HAP-1 (cell line): ENCODE data around the gene APOD.

Experiments used
- DNase-seq, 2 experiments: peaks; one replicate each; pipeline ENCODE4 v3.0.0-alpha.2; 2016 to 2020; ENCODE audit warnings: low spot score in 2 of 2
- H3K27me3 ChIP-seq: fragments of 250-450 bp; sonication (Bioruptor Pico); 2 replicates; pipeline ENCODE4 v1.5.1; 2020; ENCODE audit warnings: low read depth, mild to moderate bottlenecking, moderate library complexity
- H3K36me3 ChIP-seq: fragments of 250-450 bp; sonication (Bioruptor Pico); replicated peaks from 2 replicates; pipeline ENCODE4 v1.5.1; 2020; ENCODE audit warnings: mild to moderate bottlenecking
- H3K4me1 ChIP-seq: fragments of 250-450 bp; sonication (Bioruptor Pico); 2 replicates; pipeline ENCODE4 v1.5.1; 2020; ENCODE audit warnings: mild to moderate bottlenecking
- H3K4me3 ChIP-seq: fragments of 250-450 bp; sonication (Bioruptor Pico); 2 replicates; pipeline ENCODE4 v1.5.1; 2020; ENCODE audit warnings: mild to moderate bottlenecking, moderate library complexity
- H3K9me3 ChIP-seq: fragments of 250-450 bp; sonication (Bioruptor Pico); 2 replicates; pipeline ENCODE4 v1.5.1; 2020; ENCODE audit warnings: mild to moderate bottlenecking, moderate library complexity
- in situ Hi-C: fragments of 300-500 bp; cut with MboI; formaldehyde crosslinking; loops from 3 replicates; pipeline ENCODE4 v1.14.3; 2020; ENCODE audit warnings: low sequenced_read_pairs, inconsistent platforms, mixed read lengths

APOD gene

DNA sequence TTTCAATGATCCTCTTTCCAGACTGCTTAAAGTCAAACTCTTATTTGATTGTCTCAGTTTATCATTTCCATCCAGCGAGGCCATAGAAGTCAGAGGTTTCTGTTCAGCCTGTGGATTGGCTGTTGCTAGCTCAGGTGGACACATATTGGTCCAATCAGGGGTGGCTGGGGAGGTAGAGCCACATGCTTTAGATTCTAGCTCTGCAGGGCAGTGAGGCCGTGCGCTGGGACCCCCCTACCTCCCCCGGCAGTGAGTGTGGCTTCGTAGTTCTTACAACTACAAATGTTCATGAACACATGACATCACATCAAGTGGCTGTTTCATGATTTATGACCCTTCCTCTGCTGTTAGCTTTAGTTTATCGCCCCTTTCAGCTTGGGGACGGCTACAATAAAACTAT is 18.0 kb downstream of the APOD start:
- DNase-seq = no peak
- no peak overlapping the region for H3K4me3 ChIP-seq
- in situ Hi-C loops = no loop called here
- H3K27me3 ChIP-seq = no peaks in the 10 kb centered on the region
- no peaks in the 10 kb centered on the region for H3K36me3 ChIP-seq
- H3K4me1 ChIP-seq = no peaks in the 10 kb centered on the region; the same call in 1 of the 2 replicates
- no peaks in the 10 kb centered on the region for H3K9me3 ChIP-seq

DNA sequence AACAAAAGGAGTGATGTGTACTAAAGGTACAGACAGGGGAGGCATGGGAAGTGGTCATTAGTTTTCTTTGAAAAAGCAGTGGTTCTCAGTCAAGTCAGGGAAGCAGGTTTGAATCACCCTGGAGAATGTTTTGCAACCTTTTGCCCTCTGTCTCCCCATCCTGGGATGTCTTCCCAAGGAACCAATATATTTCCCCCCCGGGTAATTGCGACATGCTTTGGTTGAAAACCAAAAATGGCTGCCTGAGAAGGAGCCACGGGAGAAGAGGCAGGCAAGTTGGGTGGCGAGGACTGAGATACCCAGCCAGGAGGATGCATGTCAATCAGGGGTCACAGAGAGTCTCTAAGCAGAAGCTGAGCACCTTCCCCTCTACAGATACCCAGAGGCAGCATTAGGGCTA is 20.4 kb downstream of the APOD start:
- Histone ChIP-seq H3K36me3 (no peaks in the 10 kb centered on the region), H3K4me3 (no peak overlapping the region), H3K9me3 (no peaks in the 10 kb centered on the region), H3K4me1 (no peaks in the 10 kb centered on the region; the same call in 1 of the 2 replicates), H3K27me3 (no peaks in the 10 kb centered on the region)
- in situ Hi-C loops = no loop called here
- no peak for DNase-seq

- Histone ChIP-seq H3K9me3 (no peaks in the 10 kb centered on the region), H3K27me3 (0 out of 2 replicates have a peak, but pooled peaks cover 2% of the 10 kb centered on the region), H3K36me3 (no peaks in the 10 kb centered on the region), H3K4me3 (no peak overlapping the region), H3K4me1 (no peaks in the 10 kb centered on the region; the same call in 1 of the 2 replicates)
- in situ Hi-C loops = no loop called here
- DNase-seq = no peak
Measured at GRCh38 chr3:195559723-195560409, 23.9 kb downstream of the APOD start.

- DNase-seq = peak in 1 of 2 experiments; percentile 31
- no peaks in the 10 kb centered on the region; the same call in 1 of the 2 replicates for H3K4me1 ChIP-seq
- H3K9me3 ChIP-seq = no peaks in the 10 kb centered on the region
- H3K27me3 ChIP-seq = 0 out of 2 replicates have a peak, but pooled peaks cover 2% of the 10 kb centered on the region
- H3K4me3 ChIP-seq = no peak overlapping the region
- in situ Hi-C loops = no loop called here
- H3K36me3 ChIP-seq = no peaks in the 10 kb centered on the region
Measured at GRCh38 chr3:195558602-195559001, 25.1 kb downstream of the APOD start.

DNA sequence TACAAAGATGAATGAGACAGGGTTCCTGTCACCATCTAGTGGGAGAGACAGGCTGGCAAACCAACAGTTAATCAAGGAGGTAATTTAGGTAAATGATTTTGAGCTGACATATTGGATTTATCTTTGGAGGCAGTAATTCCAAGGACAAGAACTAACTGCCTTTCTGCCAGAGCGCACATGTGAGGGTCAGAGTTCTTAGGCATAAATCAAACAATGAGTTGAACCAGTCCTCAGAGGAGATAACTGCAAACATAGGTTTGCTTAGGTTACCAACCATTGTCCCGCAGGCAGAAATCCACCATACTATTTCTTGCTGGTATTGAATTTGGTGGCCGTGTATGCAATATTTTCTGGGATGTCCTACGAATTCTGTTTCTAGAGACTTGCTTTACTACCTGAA is 26.4 kb downstream of the APOD start:
- in situ Hi-C loops = no loop called here
- no peak for DNase-seq
- no peaks in the 10 kb centered on the region for H3K9me3 ChIP-seq
- H3K4me1 ChIP-seq = no peaks in the 10 kb centered on the region; the same call in 1 of the 2 replicates
- no peak overlapping the region for H3K4me3 ChIP-seq
- 0 out of 2 replicates have a peak, but pooled peaks cover 2% of the 10 kb centered on the region for H3K27me3 ChIP-seq
- no peaks in the 10 kb centered on the region for H3K36me3 ChIP-seq

DNA sequence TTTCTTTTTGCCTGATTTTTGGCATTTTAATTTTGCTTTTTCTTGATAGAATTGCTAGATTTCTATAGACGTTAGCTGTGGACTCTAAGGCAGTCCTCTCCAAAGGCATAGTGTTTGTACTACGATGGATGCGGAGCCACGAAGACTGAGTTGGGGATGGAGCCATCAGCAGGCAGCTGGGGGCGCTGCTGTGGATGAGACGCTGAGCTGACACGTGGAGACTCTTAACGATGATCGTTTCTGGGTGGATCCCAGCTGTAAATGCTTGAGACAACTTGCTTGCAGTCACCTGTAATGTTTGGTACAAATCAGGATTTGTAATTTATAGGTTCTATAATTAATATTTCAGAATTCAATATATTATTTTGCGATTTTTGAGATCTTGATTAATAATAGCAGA is 27.4 kb downstream of the APOD start:
- Histone ChIP-seq H3K27me3 (0 out of 2 replicates have a peak, but pooled peaks cover 2% of the 10 kb centered on the region), H3K36me3 (no peaks in the 10 kb centered on the region), H3K4me1 (no peaks in the 10 kb centered on the region; the same call in 1 of the 2 replicates), H3K9me3 (no peaks in the 10 kb centered on the region), H3K4me3 (no peak overlapping the region)
- peak in 1 of 2 experiments; percentile 39 for DNase-seq
- in situ Hi-C loops = no loop called here

GRCh38 chr3:195555110-195555509 is 28.6 kb downstream of the APOD start:
- in situ Hi-C loops = no loop called here
- Histone ChIP-seq H3K9me3 (no peaks in the 10 kb centered on the region), H3K4me3 (no peak overlapping the region), H3K36me3 (no peaks in the 10 kb centered on the region), H3K27me3 (0 out of 2 replicates have a peak, but pooled peaks cover 2% of the 10 kb centered on the region), H3K4me1 (no peaks in the 10 kb centered on the region; the same call in 1 of the 2 replicates)
- no peak for DNase-seq

GRCh38 chr3:195554458-195554857 is 29.3 kb downstream of the APOD start:
- Histone ChIP-seq H3K36me3 (no peaks in the 10 kb centered on the region), H3K9me3 (no peaks in the 10 kb centered on the region), H3K4me3 (no peak overlapping the region), H3K27me3 (peaks cover 2% of the 10 kb centered on the region; the same call in 1 of the 2 replicates), H3K4me1 (no peaks in the 10 kb centered on the region; the same call in 1 of the 2 replicates)
- in situ Hi-C loops = no loop called here
- DNase-seq = no peak

DNA sequence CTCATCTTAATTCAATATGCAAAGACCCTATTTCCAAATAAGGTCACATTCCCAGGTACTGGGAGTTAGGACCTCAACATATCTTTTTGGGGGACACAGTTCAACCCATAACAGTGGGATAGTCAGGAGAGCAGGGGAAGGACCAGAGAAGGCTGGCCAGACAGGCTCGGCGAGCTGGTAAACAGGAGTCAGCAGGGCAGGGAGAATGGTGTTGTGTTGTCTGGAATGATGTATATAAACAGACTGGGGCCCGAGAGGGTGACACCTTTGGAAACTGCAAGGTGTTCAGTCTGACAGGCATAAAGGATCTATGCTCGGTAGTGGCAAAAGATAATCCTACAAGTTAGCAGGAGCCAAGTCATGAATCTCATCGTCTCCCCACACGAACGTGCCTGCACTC is 30.5 kb downstream of the APOD start:
- Histone ChIP-seq H3K27me3 (peaks cover 2% of the 10 kb centered on the region; the same call in 1 of the 2 replicates), H3K4me1 (peaks cover 12% of the 10 kb centered on the region), H3K9me3 (no peaks in the 10 kb centered on the region), H3K36me3 (no peaks in the 10 kb centered on the region), H3K4me3 (no peak overlapping the region)
- in situ Hi-C loops = no loop called here
- DNase-seq = no peak

DNA sequence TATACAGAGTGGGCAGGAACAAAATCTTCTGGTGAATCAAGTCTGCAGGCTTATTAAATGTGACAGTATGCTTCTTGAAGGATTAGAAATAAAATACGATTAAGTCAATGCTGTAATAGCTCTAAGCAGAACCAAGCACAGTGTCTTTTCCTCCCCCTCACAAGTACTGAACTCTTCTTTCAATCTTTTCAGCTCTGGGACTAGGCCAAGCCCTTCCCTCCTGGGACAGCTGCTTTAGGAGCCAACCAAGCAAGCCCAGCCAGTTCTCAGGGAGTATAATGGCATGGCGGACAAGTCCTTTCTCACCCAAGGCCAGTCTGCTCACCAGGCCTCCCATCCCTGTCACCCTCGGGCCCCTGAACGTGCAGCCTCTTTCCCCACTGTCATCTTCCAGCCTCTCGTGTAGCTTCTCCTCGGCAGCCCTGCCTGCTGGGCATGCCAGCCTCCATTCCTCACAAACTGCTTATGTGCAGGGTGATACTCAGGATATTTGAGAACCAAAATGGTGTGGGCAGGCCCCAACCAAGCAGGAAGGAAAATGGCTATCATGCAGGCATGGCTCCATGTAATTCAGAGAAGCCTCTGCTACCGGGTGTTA is 32.3 kb downstream of the APOD start:
- Histone ChIP-seq H3K36me3 (no peaks in the 10 kb centered on the region), H3K27me3 (peaks cover 2% of the 10 kb centered on the region; the same call in 1 of the 2 replicates), H3K4me1 (peaks cover 18% of the 10 kb centered on the region), H3K4me3 (no peak overlapping the region), H3K9me3 (no peaks in the 10 kb centered on the region)
- DNase-seq = no peak
- in situ Hi-C loops = no loop called here

GRCh38 chr3:195550723-195551122 is 33.0 kb downstream of the APOD start:
- Histone ChIP-seq H3K9me3 (no peaks in the 10 kb centered on the region), H3K36me3 (no peaks in the 10 kb centered on the region), H3K27me3 (peaks cover 2% of the 10 kb centered on the region; the same call in 1 of the 2 replicates), H3K4me1 (peaks cover 18% of the 10 kb centered on the region), H3K4me3 (no peak overlapping the region)
- in situ Hi-C loops = no loop called here
- DNase-seq = no peak

GRCh38 chr3:195549931-195550519 is 33.7 kb downstream of the APOD start:
- H3K9me3 ChIP-seq = no peaks in the 10 kb centered on the region
- H3K36me3 ChIP-seq = no peaks in the 10 kb centered on the region
- H3K27me3 ChIP-seq = peaks cover under 1% of the 10 kb centered on the region; the same call in 1 of the 2 replicates
- H3K4me3 ChIP-seq = no peak overlapping the region
- H3K4me1 ChIP-seq = peaks cover 18% of the 10 kb centered on the region
- in situ Hi-C loops = no loop called here
- no peak for DNase-seq

GRCh38 chr3:195548987-195549386 is 34.8 kb downstream of the APOD start:
- H3K4me3 ChIP-seq = no peak overlapping the region
- H3K36me3 ChIP-seq = no peaks in the 10 kb centered on the region
- no peaks in the 10 kb centered on the region for H3K9me3 ChIP-seq
- in situ Hi-C loops = no loop called here
- H3K4me1 ChIP-seq = peaks cover 18% of the 10 kb centered on the region
- DNase-seq = peak in 1 of 2 experiments; percentile 74
- no peaks in the 10 kb centered on the region; the same call in 1 of the 2 replicates for H3K27me3 ChIP-seq

DNA sequence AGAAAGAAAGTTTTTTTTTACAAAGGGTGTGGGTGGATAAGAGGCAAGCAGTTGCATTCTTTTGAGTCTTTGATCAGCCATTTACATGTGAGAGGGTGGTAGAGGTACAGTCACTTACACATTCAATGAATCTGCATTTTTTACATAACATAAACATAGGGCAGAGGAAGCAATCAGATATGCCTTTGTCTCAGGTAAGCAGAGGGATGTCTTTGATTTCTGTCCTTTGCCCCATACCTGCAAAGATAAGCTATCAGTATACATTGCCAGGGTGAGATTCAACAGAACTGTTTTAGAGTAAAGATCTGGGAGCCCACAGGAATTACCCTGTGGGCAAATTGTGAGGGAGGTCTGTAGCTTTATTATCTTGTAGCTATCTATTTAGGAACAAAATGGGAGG is 35.2 kb downstream of the APOD start:
- in situ Hi-C loops = no loop called here
- Histone ChIP-seq H3K4me3 (no peak overlapping the region), H3K36me3 (no peaks in the 10 kb centered on the region), H3K4me1 (peaks cover 18% of the 10 kb centered on the region), H3K9me3 (no peaks in the 10 kb centered on the region), H3K27me3 (no peaks in the 10 kb centered on the region; the same call in 1 of the 2 replicates)
- DNase-seq = peak in 1 of 2 experiments; percentile 58
